HG02623 (cell line): ENCODE results near the gene LRRK1.

Source experiments
- ATAC-seq: cut with Tn5 transposase; IDR thresholded peaks from one replicate; pipeline ENCODE4 v1.9.1; 2021; ENCODE audit warnings: moderate library complexity; ENCODE audit not compliant: unreplicated experiment

Gene LRRK1

GRCh38 chr15:101052681-101053121 lies 133.5 kb downstream of the LRRK1 start:
- ATAC-seq: no peak

GRCh38 chr15:101053261-101053660 lies 134.1 kb downstream of the LRRK1 start:
- ATAC-seq: no peak

GRCh38 chr15:101054116-101054515 lies 135.0 kb downstream of the LRRK1 start:
- ATAC-seq: no peak

- no peak for ATAC-seq
Measured at GRCh38 chr15:101054991-101055390, 135.8 kb downstream of the LRRK1 start.

GRCh38 chr15:101055411-101055810 lies 136.3 kb downstream of the LRRK1 start:
- ATAC-seq: no peak

GRCh38 chr15:101056366-101057334 lies 137.5 kb downstream of the LRRK1 start:
- ATAC-seq: no peak

GRCh38 chr15:101057841-101058407 lies 138.8 kb downstream of the LRRK1 start:
- ATAC-seq: no peak

- ATAC-seq: no peak
Measured at GRCh38 chr15:101058735-101059134, 139.6 kb downstream of the LRRK1 start.

- ATAC-seq: no peak
Measured at GRCh38 chr15:101059381-101060341, 140.5 kb downstream of the LRRK1 start.

- ATAC-seq: no peak
Measured at GRCh38 chr15:101060576-101061551, 141.7 kb downstream of the LRRK1 start.

- no peak for ATAC-seq
Measured at GRCh38 chr15:101062063-101062462, 142.9 kb downstream of the LRRK1 start.

GRCh38 chr15:101062471-101063171 lies 143.5 kb downstream of the LRRK1 start:
- no peak for ATAC-seq

GRCh38 chr15:101063212-101063611 lies 144.1 kb downstream of the LRRK1 start:
- ATAC-seq: no peak

- ATAC-seq: no peak
Measured at GRCh38 chr15:101063891-101064794, 145.0 kb downstream of the LRRK1 start.

GRCh38 chr15:101064795-101065569 lies 145.8 kb downstream of the LRRK1 start:
- no peak for ATAC-seq

- no peak for ATAC-seq
Measured at GRCh38 chr15:101065570-101066221, 146.5 kb downstream of the LRRK1 start.
